K562 (cell line): ENCODE results near the gene B3GAT1. TPM values are rescaled to one million over a fixed set of nuclear protein-coding genes. Genes with fewer than 3 reads are reported as not detected.
A peak's percentile ranks its signal among the peaks of the same experiment; 100 is the strongest.

Experiments
- ATAC-seq: fragments of 200-7000 bp; cut with Tn5 transposase; 3 replicates; pipeline ENCODE4 v1.9.1; 2020; ENCODE audit warnings: moderate library complexity
- BruUV-seq: library from RNA; stranded (reverse); fragments of 400-500 nt; replicated peaks from 2 replicates; lab custom pipeline; 2021; lab: Mats Ljungman, UMichigan
- CTCF ChIA-PET: fragments of 300-600 bp; formaldehyde crosslinking; extraction: SDS; loops from one replicate; lab custom pipeline; 2021; ENCODE audit warnings: low intra/inter-chr PET ratio; lab: Yijun Ruan, JAX
- POLR2A ChIA-PET: fragments of 300-600, 350-650 bp; sonication (Branson Sonifier 250); formaldehyde crosslinking; extraction: SDS; loops from one replicate; lab custom pipeline; 2021; ENCODE audit warnings: antibody characterized with exemption, inconsistent platforms; lab: Yijun Ruan, JAX
- DNase-seq, 4 experiments: peaks; one replicate each; pipeline versions ENCODE4 v3.0.0 to v3.0.0-alpha.2; 2011 to 2018; ENCODE audit warnings: low spot score in 3 of 4, mixed read lengths in 3 of 4; ENCODE audit errors: extremely low read depth in 1 of 4
- FAIRE-seq: peaks from 2 replicates; lab custom pipeline; 2011; peaks lifted over from hg19 to GRCh38; lab: Jason Lieb, UNC
- H2AFZ ChIP-seq: 2 replicates; pipeline ENCODE4 v1.6.0; 2011; ENCODE audit warnings: low read depth, low read length, control low read depth, inconsistent platforms
- H3K27ac ChIP-seq: fragments of 200-600 bp; 3 replicates; pipeline ENCODE4 v1.8.0; 2011; ENCODE audit warnings: low read depth, mild to moderate bottlenecking, control low read depth, inconsistent platforms, low read length, moderate library complexity, mixed read lengths; ENCODE audit errors: extremely low read depth
- H3K27me3 ChIP-seq, 2 experiments: fragments of 300-600 bp in 1 of 2; 2 replicates in 1 of 2; 3 replicates in 1 of 2; pipeline versions ENCODE4 v1.6.0 to v1.8.0; 2011; ENCODE audit warnings: inconsistent platforms in 2 of 2, low read length in 2 of 2, mild to moderate bottlenecking in 1 of 2, mixed read lengths in 1 of 2, moderate library complexity in 1 of 2; ENCODE audit not compliant: control insufficient read depth in 2 of 2, insufficient read depth in 2 of 2
- H3K36me3 ChIP-seq: fragments of 300-600 bp; 3 replicates; pipeline ENCODE4 v1.8.0; 2011; ENCODE audit warnings: mild to moderate bottlenecking, low read length, inconsistent platforms; ENCODE audit not compliant: control insufficient read depth, insufficient read depth
- H3K4me1 ChIP-seq, 2 experiments: fragments of 200-600 bp in 1 of 2; replicated peaks in 1 of 2; 2 replicates in 1 of 2; 3 replicates in 1 of 2; pipeline versions ENCODE4 v1.5.1 to v1.8.0; 2011; ENCODE audit warnings: inconsistent platforms in 2 of 2, low read length in 2 of 2, mild to moderate bottlenecking in 1 of 2, mixed read lengths in 1 of 2, moderate library complexity in 1 of 2; ENCODE audit not compliant: control insufficient read depth in 2 of 2, insufficient read depth in 2 of 2
- H3K4me2 ChIP-seq: 2 replicates; pipeline ENCODE4 v1.6.1; 2011; ENCODE audit warnings: low read length, control low read depth, inconsistent platforms, mixed read lengths; ENCODE audit not compliant: insufficient read depth
- H3K4me3 ChIP-seq: fragments of 200-600 bp; sonication (generic), shearing (Covaris generic); 2 replicates; pipeline ENCODE4 v1.5.1; 2016; ENCODE audit warnings: control low read depth, inconsistent platforms
- H3K79me2 ChIP-seq: fragments of 200-600 bp; 3 replicates; pipeline ENCODE4 v1.8.0; 2011; ENCODE audit warnings: low read length, inconsistent platforms; ENCODE audit not compliant: control insufficient read depth, insufficient read depth
- H3K9ac ChIP-seq, 2 experiments: 2 replicates each; pipeline versions ENCODE4 v1.6.0 to v1.6.1; 2011; ENCODE audit warnings: low read depth in 2 of 2, low read length in 2 of 2, control low read depth in 1 of 2, inconsistent platforms in 1 of 2, mild to moderate bottlenecking in 1 of 2, mixed read lengths in 1 of 2; ENCODE audit not compliant: insufficient read depth in 1 of 2
- H3K9me1 ChIP-seq: one replicate; pipeline ENCODE4 v1.6.0; 2011; ENCODE audit warnings: inconsistent platforms, mild to moderate bottlenecking, low read length, moderate library complexity; ENCODE audit not compliant: control insufficient read depth, insufficient read depth
- H3K9me3 ChIP-seq: replicated peaks from 2 replicates; pipeline ENCODE4 v1.5.1; 2011; ENCODE audit warnings: low read depth, low read length, inconsistent platforms; ENCODE audit not compliant: control insufficient read depth, insufficient read depth
- H4K20me1 ChIP-seq: replicated peaks from 2 replicates; pipeline ENCODE4 v1.6.1; 2011; ENCODE audit warnings: low read length, inconsistent platforms, mixed read lengths; ENCODE audit not compliant: control insufficient read depth, insufficient read depth
- ZFP36 ChIP-seq: fragments of 150-350 bp; IDR thresholded peaks from 2 replicates; pipeline ENCODE4 v1.6.1; 2018; ENCODE audit warnings: low read length, low read depth; ENCODE audit not compliant: partially characterized antibody
- ZNF197 ChIP-seq: fragments of 200-800 bp; sonication (Bioruptor generic); IDR thresholded peaks from 2 replicates; pipeline ENCODE4 v1.6.1; 2016; ENCODE audit warnings: low read depth, missing genetic modification characterization, missing compliant biosample characterization
- ZNF57 ChIP-seq: fragments of 450-650 bp; formaldehyde crosslinking; IDR thresholded peaks from 2 replicates; pipeline ENCODE4 v1.4.0; 2020; ENCODE audit warnings: mild to moderate bottlenecking, moderate library complexity
- WGBS: fragments of 100-300 bp; shearing (Covaris generic); methylation state at CpG from one replicate; pipeline ENCODE4 v1.1.6; 2016; ENCODE audit warnings: low coverage, mixed read lengths; ENCODE audit not compliant: insufficient coverage; ENCODE audit errors: missing lambda C conversion rate; 5-methylcytosine and 5-hydroxymethylcytosine counted together
- in situ Hi-C: fragments of 300-500 bp; cut with MboI; formaldehyde crosslinking; loops from 4 replicates; pipeline ENCODE4 v1.15.0; 2018; ENCODE audit warnings: inconsistent platforms, mixed read lengths
- intact Hi-C: fragments of 100-400 bp; cut with micrococcal nuclease; formaldehyde crosslinking; loops from 2 replicates; pipeline ENCODE4 v1.14.2; 2022
- polyA plus RNA-seq, 8 experiments: library from polyadenylated mRNA; depleted of rRNA in 4 of 8; stranded (reverse) in 5 of 8; unstranded in 3 of 8; fragments of >200 nt; fragmentation: Nextera tagmentation in 2 of 8; fragmentation: Illumina TruSeq in 1 of 8; extraction: Ambion mirVana in 2 of 8; extraction: Trizol in 1 of 8; gene quantifications; 2 replicates each; pipeline versions ENCODE4 v1.2.1 to v1.2.3, GENCODE V29; 2011 to 2014; ENCODE audit warnings: inconsistent platforms in 1 of 8, missing spikeins in 1 of 8
- total RNA-seq, 7 experiments: library from RNA; depleted of rRNA in 6 of 7; stranded (reverse); fragments of >200 nt in 6 of 7; fragmentation: Illumina TruSeq in 2 of 7; extraction: Trizol in 2 of 7; gene quantifications; 2 replicates each; pipeline versions ENCODE4 v1.2.1 to v1.2.3, GENCODE V29; 2011 to 2021; ENCODE audit warnings: low replicate concordance in 1 of 7
- TF ChIP-seq, protein P1 (sequence below): IDR thresholded peaks from 2 replicates; pipeline ENCODE4 v1.6.1; 2014; ENCODE audit warnings: antibody characterized with exemption
- TF ChIP-seq, protein P2 (sequence below): fragments of 450-650 bp; formaldehyde crosslinking; conservative IDR thresholded peaks from 2 replicates; pipeline ENCODE4 v1.4.0; 2022; ENCODE audit warnings: mild to moderate bottlenecking, missing genetic modification characterization

Gene B3GAT1
- total and polyA plus RNA-seq, 9 of the 15 experiments (the other 6 are each of a cell fraction or from before 2014, with no cell fraction given) = 0.01 to 0.53 (median 0.14) TPM; not detected in 1

DNA sequence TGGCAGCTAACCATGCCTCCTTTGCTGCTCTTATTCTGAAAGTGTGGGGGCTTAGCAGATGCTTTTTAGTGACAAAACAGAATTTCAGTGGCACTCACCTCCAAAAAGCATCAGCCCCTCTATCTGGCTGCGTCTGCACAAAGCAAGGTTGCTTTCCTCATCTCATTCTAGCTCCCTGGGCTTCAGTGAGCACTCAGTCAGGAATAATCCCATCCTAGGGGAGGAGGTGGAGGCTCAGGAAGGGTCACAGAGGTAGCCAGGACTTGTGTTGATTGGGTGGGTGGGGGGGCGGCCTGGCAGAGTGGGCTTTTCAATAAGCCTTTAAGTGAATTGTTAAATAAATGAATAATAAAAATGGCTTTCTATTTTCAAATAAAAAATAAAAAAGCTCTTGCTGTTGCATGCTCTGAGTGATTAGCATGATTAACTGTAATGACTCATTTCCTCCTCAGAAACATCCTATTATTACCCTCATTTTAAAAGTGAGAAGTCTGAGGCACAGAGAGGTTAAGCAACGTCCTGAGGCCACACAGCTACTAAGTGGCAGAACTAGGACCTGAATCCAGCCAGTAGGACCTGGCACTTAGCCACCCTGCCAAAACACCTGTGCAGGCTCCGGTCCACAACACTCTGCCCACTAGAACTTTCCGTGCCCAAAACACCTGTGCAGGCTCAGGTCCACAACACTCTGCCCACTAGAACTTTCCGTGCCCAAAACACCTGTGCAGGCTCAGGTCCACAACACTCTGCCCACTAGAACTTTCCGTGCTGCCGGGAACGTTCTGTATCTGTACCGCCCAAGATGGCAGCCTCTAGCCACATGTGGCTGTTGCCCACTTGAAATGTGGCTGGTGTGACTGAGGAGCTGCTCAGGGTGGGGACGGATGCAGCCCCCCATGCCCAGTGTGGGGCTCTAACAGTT lies 5.5 kb downstream of the B3GAT1 start:
- in situ Hi-C loops = no loop called here
- FAIRE-seq = no peak
- WGBS = under 1% methylated on average over 11 of the region's 11 CpGs
- Histone ChIP-seq H3K9me1 (no peaks in the 10 kb centered on the region), H3K4me3 (no peak overlapping the region), H2AFZ (no peak overlapping the region), H3K9me3 (no peaks in the 10 kb centered on the region), H3K36me3 (no peaks in the 10 kb centered on the region), H3K27ac (no peak overlapping the region), H3K79me2 (no peaks in the 10 kb centered on the region)
- no TSS peak for BruUV-seq
- TF ChIP-seq ZFP36 (peak; percentile 48), ZNF197 (CRISPR knock-in tag) (no peak), ZNF57 (no peak)
- TF ChIP-seq, protein P1, sequence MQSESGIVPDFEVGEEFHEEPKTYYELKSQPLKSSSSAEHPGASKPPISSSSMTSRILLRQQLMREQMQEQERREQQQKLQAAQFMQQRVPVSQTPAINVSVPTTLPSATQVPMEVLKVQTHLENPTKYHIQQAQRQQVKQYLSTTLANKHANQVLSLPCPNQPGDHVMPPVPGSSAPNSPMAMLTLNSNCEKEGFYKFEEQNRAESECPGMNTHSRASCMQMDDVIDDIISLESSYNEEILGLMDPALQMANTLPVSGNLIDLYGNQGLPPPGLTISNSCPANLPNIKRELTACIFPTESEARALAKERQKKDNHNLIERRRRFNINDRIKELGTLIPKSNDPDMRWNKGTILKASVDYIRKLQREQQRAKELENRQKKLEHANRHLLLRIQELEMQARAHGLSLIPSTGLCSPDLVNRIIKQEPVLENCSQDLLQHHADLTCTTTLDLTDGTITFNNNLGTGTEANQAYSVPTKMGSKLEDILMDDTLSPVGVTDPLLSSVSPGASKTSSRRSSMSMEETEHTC = no peak
- TF ChIP-seq, protein P2, sequence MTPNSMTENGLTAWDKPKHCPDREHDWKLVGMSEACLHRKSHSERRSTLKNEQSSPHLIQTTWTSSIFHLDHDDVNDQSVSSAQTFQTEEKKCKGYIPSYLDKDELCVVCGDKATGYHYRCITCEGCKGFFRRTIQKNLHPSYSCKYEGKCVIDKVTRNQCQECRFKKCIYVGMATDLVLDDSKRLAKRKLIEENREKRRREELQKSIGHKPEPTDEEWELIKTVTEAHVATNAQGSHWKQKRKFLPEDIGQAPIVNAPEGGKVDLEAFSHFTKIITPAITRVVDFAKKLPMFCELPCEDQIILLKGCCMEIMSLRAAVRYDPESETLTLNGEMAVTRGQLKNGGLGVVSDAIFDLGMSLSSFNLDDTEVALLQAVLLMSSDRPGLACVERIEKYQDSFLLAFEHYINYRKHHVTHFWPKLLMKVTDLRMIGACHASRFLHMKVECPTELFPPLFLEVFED (CRISPR knock-in tag) = no peak
- TF ChIP-seq, all 486 proteins: peak for 1
- ChIA-PET CTCF (no interaction called here), POLR2A (no interaction called here)
- Histone ChIP-seq H3K27me3 (peaks cover 8 to 52% of the 10 kb centered on the region in 2 experiments), H4K20me1 (no peaks in the 10 kb centered on the region), H3K4me2 (no peak overlapping the region), H3K4me1 (0 out of 5 replicates have a peak, but pooled peaks cover 0 to 3% of the 10 kb centered on the region in 2 experiments), H3K9ac (no peak overlapping the region)
- no peak for DNase-seq
- intact Hi-C loops = no loop called here
- ATAC-seq = no peak
